ENCODE results near the gene LHFPL3. TPM values are rescaled to one million over a fixed set of nuclear protein-coding genes. Genes with fewer than 3 reads are reported as not detected.
"Not testable (repeated sequence)": the region's sequence is repeated elsewhere in the genome, so short reads cannot be mapped to it uniquely, and the experiment has no call there.

Gene LHFPL3
- total RNA-seq, 1 donor from 2014 or later, result not detected

- no peak for DNase-seq (ENCODE audit: low spot score)
These were observed 598.2 kb downstream of the LHFPL3 start for GRCh38 chr7:104926601-104927041.

GRCh38 chr7:104927055-104927454 is 598.7 kb downstream of the LHFPL3 start:
- DNase-seq (ENCODE audit: low spot score), result no peak

- DNase-seq (ENCODE audit: low spot score), result no peak
These were observed 600.5 kb downstream of the LHFPL3 start for GRCh38 chr7:104928721-104929400.

- no peak for DNase-seq (ENCODE audit: low spot score)
These were observed 601.5 kb downstream of the LHFPL3 start for GRCh38 chr7:104929921-104930320.

DNA sequence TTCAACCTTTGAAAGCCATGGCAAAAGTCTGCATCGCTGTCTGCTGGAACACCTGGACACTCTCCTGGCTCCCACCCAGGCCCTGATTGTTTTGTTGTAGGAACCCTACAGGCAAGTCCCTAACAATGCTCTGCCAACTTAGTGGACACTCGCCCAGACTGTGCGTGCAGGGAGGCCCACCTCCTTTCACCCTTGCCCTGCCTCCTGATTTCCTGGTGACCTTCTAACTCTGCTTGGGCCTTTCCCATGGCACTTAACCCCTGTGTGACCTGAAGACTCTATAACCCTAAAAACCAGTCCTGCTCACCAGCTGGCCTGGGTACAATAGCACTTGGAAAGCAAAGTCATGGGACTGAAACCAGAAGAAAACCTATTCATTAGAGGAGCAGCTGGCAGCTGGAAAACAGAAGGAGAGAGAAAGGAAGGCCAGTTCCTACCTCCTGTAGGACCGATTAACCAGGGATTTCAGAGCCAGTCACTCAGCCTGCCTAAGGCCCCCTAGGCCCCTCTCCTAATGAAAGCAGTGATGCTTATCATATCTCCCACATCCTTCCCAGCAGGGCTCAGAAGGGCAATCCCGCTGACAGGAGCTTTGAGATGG is 602.9 kb downstream of the LHFPL3 start:
- DNase-seq (ENCODE audit: low spot score), result no peak

- no peak for DNase-seq (ENCODE audit: low spot score)
These were observed 604.6 kb downstream of the LHFPL3 start for GRCh38 chr7:104933022-104933421.

- DNase-seq (ENCODE audit: low spot score), result no peak
These were observed 605.2 kb downstream of the LHFPL3 start for GRCh38 chr7:104933521-104933988.

DNA sequence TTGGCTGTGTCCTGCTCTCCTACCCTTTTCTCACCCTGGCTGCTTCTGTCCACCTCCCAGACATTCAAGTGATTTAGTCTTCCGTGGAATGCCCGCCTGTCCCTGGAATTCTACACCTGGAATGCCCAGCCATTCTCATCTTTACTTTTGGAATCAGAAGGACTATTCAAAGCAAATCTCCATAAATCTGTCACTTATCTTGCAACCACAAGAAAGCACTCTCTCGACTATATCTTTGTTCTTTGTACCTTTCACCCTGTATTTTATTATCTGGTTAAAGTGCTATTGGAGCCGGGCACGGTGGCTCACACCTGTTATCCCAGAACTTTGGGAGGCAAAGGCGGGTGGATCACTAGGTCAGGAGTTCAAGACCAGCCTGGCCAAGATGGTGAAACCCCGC is 606.3 kb downstream of the LHFPL3 start:
- DNase-seq (ENCODE audit: low spot score), result no peak

DNA sequence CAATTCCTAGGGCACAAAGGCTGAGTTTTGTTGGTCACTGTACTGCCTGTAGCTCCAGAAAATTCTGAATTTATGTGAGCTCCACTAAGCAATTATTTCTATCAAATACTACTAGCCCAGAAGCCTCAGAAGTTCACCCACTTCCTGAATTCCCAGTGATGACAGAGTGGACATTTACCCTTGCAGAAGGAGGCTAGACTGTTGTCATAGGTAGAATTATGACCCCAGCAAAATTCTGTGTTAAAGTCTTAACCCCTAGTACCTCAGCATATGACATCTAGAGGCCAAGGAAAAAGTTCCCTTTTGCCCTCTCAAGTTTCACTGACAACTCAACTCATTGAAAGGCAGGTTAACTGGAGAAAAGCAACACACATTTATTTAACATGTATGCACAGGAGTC is 606.9 kb downstream of the LHFPL3 start:
- DNase-seq (ENCODE audit: low spot score), result no peak

- no peak for DNase-seq (ENCODE audit: low spot score)
These were observed 608.1 kb downstream of the LHFPL3 start for GRCh38 chr7:104936546-104936945.

GRCh38 chr7:104937489-104937888 is 609.1 kb downstream of the LHFPL3 start:
- not testable (repeated sequence) for DNase-seq (ENCODE audit: low spot score)

DNA sequence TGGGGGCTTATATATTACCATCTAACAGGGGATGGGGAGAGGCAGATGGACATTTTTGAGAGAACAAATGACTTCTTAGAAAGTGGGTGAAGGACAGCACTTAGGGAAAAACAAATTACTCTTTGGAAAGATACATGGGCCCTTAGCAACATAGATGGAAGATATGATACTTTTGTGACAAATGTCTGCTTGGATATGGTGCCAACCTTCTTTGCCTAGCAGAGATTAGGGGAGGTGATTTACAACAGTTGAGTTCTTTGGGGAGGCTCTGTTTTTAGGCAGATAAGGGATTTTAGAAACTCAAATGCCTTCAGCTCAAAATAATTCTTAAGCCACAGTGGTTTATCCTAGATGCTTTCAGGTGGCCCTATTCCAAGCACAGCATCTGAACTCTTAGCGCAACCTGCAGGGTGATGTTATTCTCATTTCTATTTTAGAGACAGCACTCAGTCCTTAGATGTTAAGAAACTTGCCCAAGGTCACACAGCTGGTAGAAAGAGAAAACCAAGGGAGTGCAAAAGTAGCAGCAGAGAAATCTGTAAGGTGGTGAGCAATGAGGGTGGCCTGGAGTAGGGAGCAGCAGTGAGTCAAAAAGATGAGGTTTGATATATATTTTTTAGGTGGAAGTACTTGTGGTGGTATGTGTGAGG is 610.5 kb downstream of the LHFPL3 start:
- no peak for DNase-seq (ENCODE audit: low spot score)

DNA sequence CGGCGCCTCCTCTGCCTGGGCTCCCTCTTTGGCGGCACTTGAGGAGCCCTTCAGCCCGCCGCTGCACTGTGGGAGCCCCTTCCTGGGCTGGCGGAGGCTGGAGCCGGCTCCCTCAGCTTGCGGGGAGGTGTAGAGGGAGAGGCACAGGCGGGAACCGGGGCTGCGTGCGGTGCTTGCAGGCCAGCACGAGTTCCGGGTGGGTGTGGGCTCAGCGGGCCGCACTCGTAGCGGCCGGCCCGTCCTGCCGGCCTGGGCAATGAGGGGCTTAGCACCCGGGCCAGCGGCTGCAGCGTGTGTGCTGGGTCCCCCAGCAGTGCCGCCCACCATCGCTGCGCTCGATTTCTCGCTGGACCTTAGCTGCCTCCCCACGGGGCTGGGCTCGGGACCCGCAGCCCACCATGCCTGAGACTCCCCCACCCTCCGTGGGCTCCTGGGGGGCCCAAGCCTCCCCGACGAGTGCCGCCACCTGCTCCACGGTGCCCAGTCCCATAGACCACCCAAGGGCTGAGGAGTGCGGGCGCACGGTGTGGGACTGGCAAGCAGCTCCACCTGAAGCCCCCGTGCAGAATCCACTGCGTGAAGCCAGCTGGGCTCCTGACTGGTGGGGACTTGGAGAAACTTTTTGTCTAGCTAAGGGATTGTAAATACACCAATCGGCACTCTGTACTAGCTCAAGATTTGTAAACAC is 611.8 kb downstream of the LHFPL3 start:
- no peak for DNase-seq (ENCODE audit: low spot score)

- no peak for DNase-seq (ENCODE audit: low spot score)
These were observed 615.3 kb downstream of the LHFPL3 start for GRCh38 chr7:104943502-104944343.

DNA sequence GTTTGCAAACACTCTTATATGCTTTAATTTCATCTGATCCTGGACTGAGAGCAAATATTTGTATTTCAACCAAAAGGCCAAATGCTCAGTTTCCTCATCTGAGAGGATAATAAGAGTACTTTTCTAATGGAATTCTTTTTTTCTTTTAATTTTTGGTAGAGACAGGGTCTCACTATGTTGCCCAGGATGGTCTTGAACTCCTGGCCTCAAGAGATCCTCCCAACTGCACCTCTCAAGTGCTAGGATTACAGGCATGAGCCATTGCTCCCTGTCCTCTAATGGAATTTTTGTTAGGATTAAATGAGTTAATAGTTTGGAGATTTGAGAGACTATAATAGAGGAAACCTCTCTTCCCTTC is 617.2 kb downstream of the LHFPL3 start:
- no peak for DNase-seq (ENCODE audit: low spot score)

GRCh38 chr7:104946338-104946737 is 617.9 kb downstream of the LHFPL3 start:
- no peak for DNase-seq (ENCODE audit: low spot score)

- no peak for DNase-seq (ENCODE audit: low spot score)
These were observed 621.6 kb downstream of the LHFPL3 start for GRCh38 chr7:104950006-104950405.

DNA sequence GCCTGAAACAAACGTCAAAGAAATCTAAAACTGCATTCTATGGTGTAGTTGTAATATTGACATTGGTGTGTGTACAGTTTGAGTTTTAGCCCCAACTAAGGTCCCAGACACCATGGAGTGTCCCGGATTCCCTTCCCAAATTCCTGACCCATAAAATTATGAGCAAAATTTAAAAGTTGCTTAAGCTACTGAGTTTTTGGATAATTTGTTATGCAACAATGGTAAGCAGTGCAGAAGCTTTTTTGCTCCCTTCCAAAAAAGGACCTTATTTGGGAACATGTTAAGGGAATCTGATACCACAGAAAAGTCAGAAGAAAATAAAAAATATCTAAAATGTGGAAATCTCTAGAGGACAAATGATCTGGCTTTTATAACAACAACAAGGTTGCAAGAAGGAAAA is 622.4 kb downstream of the LHFPL3 start:
- no peak for DNase-seq (ENCODE audit: low spot score)

DNA sequence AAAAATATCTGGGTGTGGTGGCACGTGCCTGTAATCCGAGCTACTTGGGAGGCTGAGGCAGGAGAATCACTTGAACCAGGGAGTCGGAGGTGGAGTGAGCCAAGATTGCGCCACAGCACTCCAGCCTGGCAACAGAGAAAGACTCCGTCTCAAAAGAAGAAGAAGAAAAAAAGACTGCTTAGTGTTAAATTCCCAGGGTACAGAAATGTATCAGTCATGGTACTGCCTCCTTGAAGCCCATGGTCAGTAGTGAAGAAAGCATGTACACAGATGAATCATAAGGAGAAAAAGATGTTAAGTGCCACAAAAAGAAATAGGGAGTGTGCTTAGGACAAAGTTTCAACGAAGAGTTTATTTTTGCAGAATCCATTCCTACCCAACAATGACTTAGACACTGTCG is 623.1 kb downstream of the LHFPL3 start:
- no peak for DNase-seq (ENCODE audit: low spot score)

DNA sequence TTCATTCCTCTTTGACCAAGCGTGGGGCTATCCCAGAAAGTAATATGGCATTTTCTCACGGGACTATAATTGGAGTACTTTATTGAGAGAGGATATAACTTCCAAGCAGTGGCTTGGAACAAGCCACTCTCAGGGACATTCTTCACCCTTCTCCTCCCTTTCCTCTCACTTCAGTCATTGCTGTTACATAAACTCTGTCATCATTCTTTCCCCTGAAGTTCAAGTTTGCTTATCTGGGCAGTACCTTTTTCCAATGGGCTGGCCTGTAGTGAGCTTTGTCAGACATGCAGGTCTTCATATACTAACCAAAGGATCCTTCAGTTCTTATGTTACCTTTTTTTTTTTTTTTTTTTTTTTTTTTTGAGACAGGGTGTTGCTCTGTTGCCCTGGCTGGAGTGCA is 626.9 kb downstream of the LHFPL3 start:
- DNase-seq (ENCODE audit: low spot score), result no peak

Data from mesenteric fat pad (tissue), 1 donor.